Sigmoid colon (tissue), 4 donors: Measurements from ENCODE around the gene PCNX1.

Experiments used
- CTCF ChIP-seq, 4 experiments: fragments of 450-650 bp in 3 of 4; fragments of 200-600 bp in 1 of 4; IDR thresholded peaks; one replicate each; pipeline ENCODE4 v1.5.1; 2016 to 2019; ENCODE audit warnings: antibody characterized with exemption in 4 of 4, mild to moderate bottlenecking in 3 of 4, moderate library complexity in 2 of 4
- EP300 ChIP-seq, 4 donors: sonication (generic); formaldehyde crosslinking; IDR thresholded peaks; one replicate each; pipeline ENCODE4 v1.6.1; 2017; ENCODE audit warnings: antibody characterized with exemption in 4 of 4
- POLR2A ChIP-seq, 2 donors: fragments of 450-650 bp; IDR thresholded peaks; one replicate each; pipeline ENCODE4 v1.6.1; 2016; ENCODE audit warnings: antibody characterized with exemption in 2 of 2, mild to moderate bottlenecking in 2 of 2, moderate library complexity in 2 of 2

- TF ChIP-seq CTCF (IDR thresholded peaks at IDR 0.05) (no peak), POLR2A (IDR thresholded peaks at IDR 0.05) (no peak), EP300 (IDR thresholded peaks at IDR 0.05) (no peak)
Measured at GRCh38 chr14:71063351-71063750, 156.1 kb downstream of the PCNX1 start.
